Liver (tissue), 9 donors: ENCODE measurements around the gene PHC2. TPM values are rescaled to one million over a fixed set of nuclear protein-coding genes. Genes with fewer than 3 reads are reported as not detected.

Source experiments
- DNase-seq: peaks from one replicate; pipeline ENCODE4 v3.0.0-alpha.2; 2017; ENCODE audit warnings: low spot score
- H3K27ac ChIP-seq, 2 donors: one replicate each; pipeline ENCODE4 v1.7.0; 2013; ENCODE audit warnings: inconsistent platforms in 2 of 2, low read length in 2 of 2, control low read depth in 1 of 2, low read depth in 1 of 2, mild to moderate bottlenecking in 1 of 2
- H3K27me3 ChIP-seq, 4 donors: one replicate each; pipeline versions ENCODE4 v1.6.1 to v1.7.0; 2013; ENCODE audit warnings: low read length in 3 of 4, inconsistent platforms in 1 of 4, mild to moderate bottlenecking in 1 of 4, moderate library complexity in 1 of 4; ENCODE audit not compliant: control insufficient read depth in 4 of 4, insufficient read depth in 4 of 4
- H3K36me3 ChIP-seq, 4 donors: one replicate each; pipeline versions ENCODE4 v1.6.1 to v1.7.0; 2013; ENCODE audit warnings: low read length in 3 of 4, mild to moderate bottlenecking in 3 of 4, low read depth in 1 of 4, moderate library complexity in 1 of 4; ENCODE audit not compliant: control insufficient read depth in 4 of 4, insufficient read depth in 3 of 4
- H3K4me1 ChIP-seq, 4 donors: one replicate each; pipeline versions ENCODE4 v1.6.1 to v1.7.0; 2013; ENCODE audit warnings: low read length in 3 of 4, mild to moderate bottlenecking in 3 of 4, moderate library complexity in 1 of 4; ENCODE audit not compliant: control insufficient read depth in 4 of 4, insufficient read depth in 4 of 4
- H3K4me3 ChIP-seq, 3 donors: one replicate each; pipeline versions ENCODE4 v1.6.1 to v1.7.0; 2013; ENCODE audit warnings: low read length in 3 of 3, control low read depth in 1 of 3, low read depth in 1 of 3, mild to moderate bottlenecking in 1 of 3
- H3K9ac ChIP-seq, 2 donors: one replicate each; pipeline ENCODE4 v1.7.0; 2013; ENCODE audit warnings: low read length in 2 of 2, mild to moderate bottlenecking in 2 of 2, moderate library complexity in 2 of 2, control low read depth in 1 of 2, low read depth in 1 of 2
- H3K9me3 ChIP-seq, 4 donors: one replicate each; pipeline versions ENCODE4 v1.6.1 to v1.7.0; 2013; ENCODE audit warnings: low read length in 3 of 4; ENCODE audit not compliant: control insufficient read depth in 4 of 4
- ATF3 ChIP-seq: IDR thresholded peaks from 2 replicates; pipeline ENCODE4 v1.6.1; 2016; ENCODE audit warnings: antibody characterized with exemption
- EGR1 ChIP-seq, 2 donors: IDR thresholded peaks; 2 replicates each; pipeline ENCODE4 v1.6.1; 2016 to 2018; ENCODE audit warnings: antibody characterized with exemption in 2 of 2, low read depth in 2 of 2
- FOXA1 ChIP-seq: IDR thresholded peaks from 2 replicates; pipeline ENCODE4 v1.6.1; 2016; ENCODE audit warnings: antibody characterized with exemption
- FOXA2 ChIP-seq: IDR thresholded peaks from 2 replicates; pipeline ENCODE4 v1.6.1; 2016; ENCODE audit warnings: antibody characterized with exemption
- GABPA ChIP-seq, 2 donors: IDR thresholded peaks in 1 of 2; conservative IDR thresholded peaks in 1 of 2; 2 replicates each; pipeline ENCODE4 v1.6.1; 2016; ENCODE audit warnings: antibody characterized with exemption in 2 of 2, mild to moderate bottlenecking in 1 of 2, moderate library complexity in 1 of 2
- HNF4A ChIP-seq, 2 donors: conservative IDR thresholded peaks; 2 replicates each; pipeline ENCODE4 v1.6.1; 2016; ENCODE audit warnings: antibody characterized with exemption in 2 of 2, mild to moderate bottlenecking in 2 of 2
- HNF4G ChIP-seq: IDR thresholded peaks from 2 replicates; pipeline ENCODE4 v1.6.1; 2016; ENCODE audit warnings: antibody characterized with exemption
- JUND ChIP-seq, 2 donors: IDR thresholded peaks; 2 replicates each; pipeline ENCODE4 v1.6.1; 2016; ENCODE audit warnings: antibody characterized with exemption in 2 of 2
- MAX ChIP-seq: IDR thresholded peaks from 2 replicates; pipeline ENCODE4 v1.6.1; 2016; ENCODE audit warnings: antibody characterized with exemption
- NR2F2 ChIP-seq: IDR thresholded peaks from 2 replicates; pipeline ENCODE4 v1.6.1; 2016; ENCODE audit warnings: antibody characterized with exemption
- RXRA ChIP-seq, 2 donors: IDR thresholded peaks; 2 replicates each; pipeline ENCODE4 v1.6.1; 2017 to 2018; ENCODE audit warnings: antibody characterized with exemption in 2 of 2, mild to moderate bottlenecking in 1 of 2
- SP1 ChIP-seq: IDR thresholded peaks from 2 replicates; pipeline ENCODE4 v1.6.1; 2018; ENCODE audit warnings: antibody characterized with exemption, mild to moderate bottlenecking
- TAF1 ChIP-seq: conservative IDR thresholded peaks from 2 replicates; pipeline ENCODE4 v1.6.1; 2016; ENCODE audit warnings: antibody characterized with exemption, mild to moderate bottlenecking
- YY1 ChIP-seq: IDR thresholded peaks from 2 replicates; pipeline ENCODE4 v1.6.1; 2016; ENCODE audit warnings: antibody characterized with exemption, mild to moderate bottlenecking
- WGBS: extraction: QIAGEN DNeasy Blood & Tissue Kit; methylation state at CpG from one replicate; pipeline ENCODE4 v1.1.7; 2013; 5-methylcytosine and 5-hydroxymethylcytosine counted together
- polyA plus RNA-seq, 2 donors: library from polyadenylated mRNA; stranded (reverse) in 1 of 2; unstranded in 1 of 2; fragments of 200-250 nt in 1 of 2; fragments of >200 nt in 1 of 2; fragmentation: Nextera tagmentation in 1 of 2; extraction: Ambion mirVana in 1 of 2; gene quantifications; one replicate each; pipeline versions ENCODE4 v1.2.1 to v1.2.3, GENCODE V29; 2013 to 2015
- total RNA-seq, 2 donors: library from RNA; depleted of rRNA; stranded (reverse); fragments of >200 nt; gene quantifications; one replicate each; pipeline ENCODE4 v1.2.3, GENCODE V29; 2014
- TF ChIP-seq, protein P1 (sequence below): IDR thresholded peaks from 2 replicates; pipeline ENCODE4 v1.6.1; 2016; ENCODE audit warnings: antibody characterized with exemption, mild to moderate bottlenecking
- TF ChIP-seq, protein P2 (sequence below): fragments of 150-350 bp; IDR thresholded peaks from 2 replicates; pipeline ENCODE4 v1.5.1; 2017; ENCODE audit warnings: improper control_type of control experiment, low read depth, low read length; ENCODE audit not compliant: missing input control
- TF ChIP-seq, protein P3 (sequence below): IDR thresholded peaks from 2 replicates; pipeline ENCODE4 v1.6.1; 2016; ENCODE audit warnings: antibody characterized with exemption
- donor health status: healthy.
- donor health status: healthy.
- donor health status: healthy.
- donor health status: healthy.
- donor health status: healthy.

PHC2 gene
- total and polyA plus RNA-seq, 4 donors: 19.1 to 67.8 (median 44.7) TPM

DNA sequence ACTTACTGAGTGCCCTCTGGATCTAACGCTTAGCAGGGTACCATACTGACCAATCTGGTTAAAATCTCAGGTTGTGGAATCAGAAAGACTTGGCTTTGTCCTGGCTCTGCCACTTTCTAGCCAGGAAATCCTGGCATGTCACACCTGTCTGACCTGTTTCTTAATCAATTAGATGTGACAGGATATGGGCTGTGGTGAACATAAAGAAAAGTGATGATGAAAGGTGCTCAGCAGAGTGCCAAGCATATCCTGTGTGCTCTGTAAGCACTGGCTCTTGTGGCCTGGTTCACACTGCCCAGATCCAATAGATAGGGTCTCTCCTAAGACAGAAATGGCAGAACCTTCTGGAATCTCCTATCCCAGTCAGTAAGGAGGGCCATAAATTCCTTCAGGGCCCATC is 53.9 kb downstream of the PHC2 start (continued):
- TF ChIP-seq, protein P1, sequence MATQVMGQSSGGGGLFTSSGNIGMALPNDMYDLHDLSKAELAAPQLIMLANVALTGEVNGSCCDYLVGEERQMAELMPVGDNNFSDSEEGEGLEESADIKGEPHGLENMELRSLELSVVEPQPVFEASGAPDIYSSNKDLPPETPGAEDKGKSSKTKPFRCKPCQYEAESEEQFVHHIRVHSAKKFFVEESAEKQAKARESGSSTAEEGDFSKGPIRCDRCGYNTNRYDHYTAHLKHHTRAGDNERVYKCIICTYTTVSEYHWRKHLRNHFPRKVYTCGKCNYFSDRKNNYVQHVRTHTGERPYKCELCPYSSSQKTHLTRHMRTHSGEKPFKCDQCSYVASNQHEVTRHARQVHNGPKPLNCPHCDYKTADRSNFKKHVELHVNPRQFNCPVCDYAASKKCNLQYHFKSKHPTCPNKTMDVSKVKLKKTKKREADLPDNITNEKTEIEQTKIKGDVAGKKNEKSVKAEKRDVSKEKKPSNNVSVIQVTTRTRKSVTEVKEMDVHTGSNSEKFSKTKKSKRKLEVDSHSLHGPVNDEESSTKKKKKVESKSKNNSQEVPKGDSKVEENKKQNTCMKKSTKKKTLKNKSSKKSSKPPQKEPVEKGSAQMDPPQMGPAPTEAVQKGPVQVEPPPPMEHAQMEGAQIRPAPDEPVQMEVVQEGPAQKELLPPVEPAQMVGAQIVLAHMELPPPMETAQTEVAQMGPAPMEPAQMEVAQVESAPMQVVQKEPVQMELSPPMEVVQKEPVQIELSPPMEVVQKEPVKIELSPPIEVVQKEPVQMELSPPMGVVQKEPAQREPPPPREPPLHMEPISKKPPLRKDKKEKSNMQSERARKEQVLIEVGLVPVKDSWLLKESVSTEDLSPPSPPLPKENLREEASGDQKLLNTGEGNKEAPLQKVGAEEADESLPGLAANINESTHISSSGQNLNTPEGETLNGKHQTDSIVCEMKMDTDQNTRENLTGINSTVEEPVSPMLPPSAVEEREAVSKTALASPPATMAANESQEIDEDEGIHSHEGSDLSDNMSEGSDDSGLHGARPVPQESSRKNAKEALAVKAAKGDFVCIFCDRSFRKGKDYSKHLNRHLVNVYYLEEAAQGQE: no peak
- no peak for TF ChIP-seq GABPA (IDR thresholded peaks at IDR 0.05 in 1 of 2, conservative IDR thresholded peaks at IDR 0.05 in 1 of 2)
- no peak for TF ChIP-seq NR2F2
- no peak for TF ChIP-seq TAF1
- TF ChIP-seq HNF4A (conservative IDR thresholded peaks at IDR 0.05): no peak
- TF ChIP-seq RXRA (IDR thresholded peaks at IDR 0.05): no peak
- no peak for TF ChIP-seq MAX
- TF ChIP-seq YY1: no peak

GRCh38 chr1:33375316-33375715 is 55.6 kb downstream of the PHC2 start:
- H3K27ac ChIP-seq: no peak overlapping the region
- H3K4me1 ChIP-seq: peaks cover 0 to 6% (median 2%) of the 10 kb centered on the region in 4 donors
- no peak overlapping the region for H3K4me3 ChIP-seq
- H3K36me3 ChIP-seq: peaks cover 0 to 5% (median under 1%) of the 10 kb centered on the region in 4 donors
- TF ChIP-seq, protein P2, sequence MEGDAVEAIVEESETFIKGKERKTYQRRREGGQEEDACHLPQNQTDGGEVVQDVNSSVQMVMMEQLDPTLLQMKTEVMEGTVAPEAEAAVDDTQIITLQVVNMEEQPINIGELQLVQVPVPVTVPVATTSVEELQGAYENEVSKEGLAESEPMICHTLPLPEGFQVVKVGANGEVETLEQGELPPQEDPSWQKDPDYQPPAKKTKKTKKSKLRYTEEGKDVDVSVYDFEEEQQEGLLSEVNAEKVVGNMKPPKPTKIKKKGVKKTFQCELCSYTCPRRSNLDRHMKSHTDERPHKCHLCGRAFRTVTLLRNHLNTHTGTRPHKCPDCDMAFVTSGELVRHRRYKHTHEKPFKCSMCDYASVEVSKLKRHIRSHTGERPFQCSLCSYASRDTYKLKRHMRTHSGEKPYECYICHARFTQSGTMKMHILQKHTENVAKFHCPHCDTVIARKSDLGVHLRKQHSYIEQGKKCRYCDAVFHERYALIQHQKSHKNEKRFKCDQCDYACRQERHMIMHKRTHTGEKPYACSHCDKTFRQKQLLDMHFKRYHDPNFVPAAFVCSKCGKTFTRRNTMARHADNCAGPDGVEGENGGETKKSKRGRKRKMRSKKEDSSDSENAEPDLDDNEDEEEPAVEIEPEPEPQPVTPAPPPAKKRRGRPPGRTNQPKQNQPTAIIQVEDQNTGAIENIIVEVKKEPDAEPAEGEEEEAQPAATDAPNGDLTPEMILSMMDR: no peak
- TF ChIP-seq GABPA (IDR thresholded peaks at IDR 0.05 in 1 of 2, conservative IDR thresholded peaks at IDR 0.05 in 1 of 2) (no peak), FOXA2 (no peak), ATF3 (no peak), FOXA1 (no peak), JUND (IDR thresholded peaks at IDR 0.05) (no peak), NR2F2 (no peak), EGR1 (IDR thresholded peaks at IDR 0.05; ENCODE audit: low read depth in 2 of 2) (no peak), TAF1 (no peak), SP1 (no peak), YY1 (no peak), HNF4A (conservative IDR thresholded peaks at IDR 0.05) (no peak), MAX (no peak), HNF4G (no peak), RXRA (IDR thresholded peaks at IDR 0.05) (no peak)
- TF ChIP-seq, protein P3, sequence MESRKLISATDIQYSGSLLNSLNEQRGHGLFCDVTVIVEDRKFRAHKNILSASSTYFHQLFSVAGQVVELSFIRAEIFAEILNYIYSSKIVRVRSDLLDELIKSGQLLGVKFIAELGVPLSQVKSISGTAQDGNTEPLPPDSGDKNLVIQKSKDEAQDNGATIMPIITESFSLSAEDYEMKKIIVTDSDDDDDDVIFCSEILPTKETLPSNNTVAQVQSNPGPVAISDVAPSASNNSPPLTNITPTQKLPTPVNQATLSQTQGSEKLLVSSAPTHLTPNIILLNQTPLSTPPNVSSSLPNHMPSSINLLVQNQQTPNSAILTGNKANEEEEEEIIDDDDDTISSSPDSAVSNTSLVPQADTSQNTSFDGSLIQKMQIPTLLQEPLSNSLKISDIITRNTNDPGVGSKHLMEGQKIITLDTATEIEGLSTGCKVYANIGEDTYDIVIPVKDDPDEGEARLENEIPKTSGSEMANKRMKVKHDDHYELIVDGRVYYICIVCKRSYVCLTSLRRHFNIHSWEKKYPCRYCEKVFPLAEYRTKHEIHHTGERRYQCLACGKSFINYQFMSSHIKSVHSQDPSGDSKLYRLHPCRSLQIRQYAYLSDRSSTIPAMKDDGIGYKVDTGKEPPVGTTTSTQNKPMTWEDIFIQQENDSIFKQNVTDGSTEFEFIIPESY: no peak
- TF ChIP-seq, protein P1: no peak
- H3K9me3 ChIP-seq: no peaks in the 10 kb centered on the region
- DNase-seq: no peak
- no peaks in the 10 kb centered on the region for H3K27me3 ChIP-seq
- 97% methylated on average over 9 of the region's 9 CpGs for whole genome bisulfite sequencing
- no peak overlapping the region for H3K9ac ChIP-seq
